CMK (cell line): ENCODE measurements around the gene TSEN54.

Experiments
- DNase-seq: peaks from one replicate; pipeline ENCODE4 v3.0.0-alpha.2; 2010; ENCODE audit warnings: low read depth

TSEN54 gene

GRCh38 chr17:75504347-75505151 is 11.8 kb upstream of the TSEN54 start:
- DNase-seq, result no peak

GRCh38 chr17:75505152-75505409 is 11.2 kb upstream of the TSEN54 start:
- no peak for DNase-seq

- no peak for DNase-seq
Measured at GRCh38 chr17:75505640-75506039, 10.7 kb upstream of the TSEN54 start.

- no peak for DNase-seq
Measured at GRCh38 chr17:75506134-75506533, 10.2 kb upstream of the TSEN54 start.

GRCh38 chr17:75506888-75507287 is 9.4 kb upstream of the TSEN54 start:
- DNase-seq, result no peak

- DNase-seq, result no peak
Measured at GRCh38 chr17:75507733-75508719, 8.3 kb upstream of the TSEN54 start.

GRCh38 chr17:75508931-75509361 is 7.4 kb upstream of the TSEN54 start:
- DNase-seq, result no peak

GRCh38 chr17:75509528-75510258 is 6.6 kb upstream of the TSEN54 start:
- no peak for DNase-seq

GRCh38 chr17:75511270-75511609 is 5.1 kb upstream of the TSEN54 start:
- DNase-seq, result no peak

- DNase-seq, result no peak
Measured at GRCh38 chr17:75511610-75512575, 4.4 kb upstream of the TSEN54 start.

- no peak for DNase-seq
Measured at GRCh38 chr17:75512926-75513640, 3.2 kb upstream of the TSEN54 start.

- DNase-seq, result no peak
Measured at GRCh38 chr17:75513641-75514000, 2.7 kb upstream of the TSEN54 start.

GRCh38 chr17:75514299-75514918 is 1.9 kb upstream of the TSEN54 start:
- no peak for DNase-seq

GRCh38 chr17:75514919-75515495 is 1.3 kb upstream of the TSEN54 start:
- DNase-seq, result no peak

- DNase-seq, result no peak
Measured at GRCh38 chr17:75515496-75516254, 653 bp upstream of the TSEN54 start, which contains the start of gene CASKIN2. TSS of gene CASKIN2 (minus strand) at chr17:75515537. CDS start at chr17:75513804, 1,733 bp downstream.

GRCh38 chr17:75516619-75517296 is 430 bp downstream of the TSEN54 start:
- DNase-seq, result no peak

GRCh38 chr17:75517297-75517865 is 1.1 kb downstream of the TSEN54 start:
- no peak for DNase-seq

GRCh38 chr17:75518201-75518600 is 1.9 kb downstream of the TSEN54 start:
- peak; percentile 78 for DNase-seq
